Ramos (cell line): Measurements from ENCODE around the gene RABEPK.
"Not testable (repeated sequence)": the region's sequence is repeated elsewhere in the genome, so short reads cannot be mapped to it uniquely, and the experiment has no call there.

Source experiments
- in situ Hi-C: fragments of 300-500 bp; cut with MboI; formaldehyde crosslinking; loops from one replicate; pipeline ENCODE4 v1.14.3; 2022; ENCODE audit warnings: low sequenced_read_pairs; ENCODE audit not compliant: unreplicated experiment

RABEPK gene

GRCh38 chr9:125241863-125242739 is 41.8 kb downstream of the RABEPK start:
- in situ Hi-C loops, result no loop called here

- in situ Hi-C loops, result no loop called here
Measured at GRCh38 chr9:125243792-125244260, 43.5 kb downstream of the RABEPK start.

- in situ Hi-C loops, result no loop called here
Measured at GRCh38 chr9:125246261-125246667, 45.9 kb downstream of the RABEPK start.

GRCh38 chr9:125254231-125254630 is 53.9 kb downstream of the RABEPK start:
- in situ Hi-C loops, result no loop called here

GRCh38 chr9:125255781-125256391 is 55.5 kb downstream of the RABEPK start:
- in situ Hi-C loops, result no loop called here

GRCh38 chr9:125258160-125258785 is 57.9 kb downstream of the RABEPK start:
- in situ Hi-C loops, result no loop called here

GRCh38 chr9:125258832-125259534 is 58.6 kb downstream of the RABEPK start:
- in situ Hi-C loops, result no loop called here

GRCh38 chr9:125260561-125260960 is 60.2 kb downstream of the RABEPK start:
- in situ Hi-C loops, result no loop called here

GRCh38 chr9:125261501-125262293 is 61.4 kb downstream of the RABEPK start, which contains the start of gene GAPVD1:
TSS of gene GAPVD1 (plus strand) at chr9:125261826. CDS start at chr9:125298922, 37,096 bp downstream.
- in situ Hi-C loops, result no loop called here

- in situ Hi-C loops, result no loop called here
Measured at GRCh38 chr9:125262294-125262991, 62.1 kb downstream of the RABEPK start.

- in situ Hi-C loops, result not testable (repeated sequence)
Measured at GRCh38 chr9:125264068-125264467, 63.7 kb downstream of the RABEPK start.

GRCh38 chr9:125268394-125269013 is 68.2 kb downstream of the RABEPK start:
- in situ Hi-C loops, result no loop called here

- in situ Hi-C loops, result no loop called here
Measured at GRCh38 chr9:125269014-125269397, 68.7 kb downstream of the RABEPK start.

GRCh38 chr9:125271081-125271480 is 70.7 kb downstream of the RABEPK start:
- in situ Hi-C loops, result no loop called here

- in situ Hi-C loops, result no loop called here
Measured at GRCh38 chr9:125272697-125273096, 72.4 kb downstream of the RABEPK start.

- in situ Hi-C loops, result no loop called here
Measured at GRCh38 chr9:125276771-125277170, 76.4 kb downstream of the RABEPK start.

GRCh38 chr9:125277411-125277810 is 77.1 kb downstream of the RABEPK start:
- in situ Hi-C loops, result no loop called here

- in situ Hi-C loops, result no loop called here
Measured at GRCh38 chr9:125280945-125281344, 80.6 kb downstream of the RABEPK start.
